ENCODE measurements around the gene CNTN5.

DNA sequence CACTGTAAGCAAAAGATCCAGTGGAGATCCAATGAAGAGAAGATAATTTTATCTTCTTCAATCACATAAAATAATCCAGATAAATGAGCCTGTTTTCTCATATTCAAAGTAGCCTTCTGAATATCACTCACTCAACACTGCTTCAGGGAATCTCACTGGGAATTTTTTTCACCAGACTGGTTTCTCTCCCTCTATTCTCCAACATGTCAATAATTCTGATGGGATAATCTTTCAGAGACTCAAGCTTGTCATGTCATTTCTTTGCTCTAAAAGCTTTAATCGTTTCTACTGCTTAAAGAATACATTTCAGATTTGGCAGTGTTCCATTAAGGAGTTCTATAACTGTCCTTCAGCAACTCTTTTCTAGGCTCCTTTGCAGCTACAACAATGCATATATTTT is 16.3 kb downstream of the CNTN5 start:
- TF ChIP-seq, protein P1, sequence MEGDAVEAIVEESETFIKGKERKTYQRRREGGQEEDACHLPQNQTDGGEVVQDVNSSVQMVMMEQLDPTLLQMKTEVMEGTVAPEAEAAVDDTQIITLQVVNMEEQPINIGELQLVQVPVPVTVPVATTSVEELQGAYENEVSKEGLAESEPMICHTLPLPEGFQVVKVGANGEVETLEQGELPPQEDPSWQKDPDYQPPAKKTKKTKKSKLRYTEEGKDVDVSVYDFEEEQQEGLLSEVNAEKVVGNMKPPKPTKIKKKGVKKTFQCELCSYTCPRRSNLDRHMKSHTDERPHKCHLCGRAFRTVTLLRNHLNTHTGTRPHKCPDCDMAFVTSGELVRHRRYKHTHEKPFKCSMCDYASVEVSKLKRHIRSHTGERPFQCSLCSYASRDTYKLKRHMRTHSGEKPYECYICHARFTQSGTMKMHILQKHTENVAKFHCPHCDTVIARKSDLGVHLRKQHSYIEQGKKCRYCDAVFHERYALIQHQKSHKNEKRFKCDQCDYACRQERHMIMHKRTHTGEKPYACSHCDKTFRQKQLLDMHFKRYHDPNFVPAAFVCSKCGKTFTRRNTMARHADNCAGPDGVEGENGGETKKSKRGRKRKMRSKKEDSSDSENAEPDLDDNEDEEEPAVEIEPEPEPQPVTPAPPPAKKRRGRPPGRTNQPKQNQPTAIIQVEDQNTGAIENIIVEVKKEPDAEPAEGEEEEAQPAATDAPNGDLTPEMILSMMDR (IDR thresholded peaks at IDR 0.05), result no peak
- TF ChIP-seq POLR2A (IDR thresholded peaks at IDR 0.05), result no peak

Data from uterus (tissue), 2 donors.